K562 (cell line): ENCODE results near the gene ZSWIM3. TPM values are rescaled to one million over a fixed set of nuclear protein-coding genes. Genes with fewer than 3 reads are reported as not detected.

Experiments used
- ATAC-seq: fragments of 200-7000 bp; cut with Tn5 transposase; 3 replicates; pipeline ENCODE4 v1.9.1; 2020; ENCODE audit warnings: moderate library complexity
- BruUV-seq: library from RNA; stranded (reverse); fragments of 400-500 nt; replicated peaks from 2 replicates; lab custom pipeline; 2021; lab: Mats Ljungman, UMichigan
- CTCF ChIA-PET: fragments of 300-600 bp; formaldehyde crosslinking; extraction: SDS; loops from one replicate; lab custom pipeline; 2021; ENCODE audit warnings: low intra/inter-chr PET ratio; lab: Yijun Ruan, JAX
- POLR2A ChIA-PET: fragments of 300-600, 350-650 bp; sonication (Branson Sonifier 250); formaldehyde crosslinking; extraction: SDS; loops from one replicate; lab custom pipeline; 2021; ENCODE audit warnings: antibody characterized with exemption, inconsistent platforms; lab: Yijun Ruan, JAX
- DNase-seq, 4 experiments: peaks; one replicate each; pipeline versions ENCODE4 v3.0.0 to v3.0.0-alpha.2; 2011 to 2018; ENCODE audit warnings: low spot score in 3 of 4, mixed read lengths in 3 of 4; ENCODE audit errors: extremely low read depth in 1 of 4
- FAIRE-seq: peaks from 2 replicates; lab custom pipeline; 2011; peaks lifted over from hg19 to GRCh38; lab: Jason Lieb, UNC
- H2AFZ ChIP-seq: 2 replicates; pipeline ENCODE4 v1.6.0; 2011; ENCODE audit warnings: low read depth, low read length, control low read depth, inconsistent platforms
- H3K27ac ChIP-seq: fragments of 200-600 bp; 3 replicates; pipeline ENCODE4 v1.8.0; 2011; ENCODE audit warnings: low read depth, mild to moderate bottlenecking, control low read depth, inconsistent platforms, low read length, moderate library complexity, mixed read lengths; ENCODE audit errors: extremely low read depth
- H3K27me3 ChIP-seq, 2 experiments: fragments of 300-600 bp in 1 of 2; 2 replicates in 1 of 2; 3 replicates in 1 of 2; pipeline versions ENCODE4 v1.6.0 to v1.8.0; 2011; ENCODE audit warnings: inconsistent platforms in 2 of 2, low read length in 2 of 2, mild to moderate bottlenecking in 1 of 2, mixed read lengths in 1 of 2, moderate library complexity in 1 of 2; ENCODE audit not compliant: control insufficient read depth in 2 of 2, insufficient read depth in 2 of 2
- H3K36me3 ChIP-seq: fragments of 300-600 bp; 3 replicates; pipeline ENCODE4 v1.8.0; 2011; ENCODE audit warnings: mild to moderate bottlenecking, low read length, inconsistent platforms; ENCODE audit not compliant: control insufficient read depth, insufficient read depth
- H3K4me1 ChIP-seq, 2 experiments: fragments of 200-600 bp in 1 of 2; replicated peaks in 1 of 2; 2 replicates in 1 of 2; 3 replicates in 1 of 2; pipeline versions ENCODE4 v1.5.1 to v1.8.0; 2011; ENCODE audit warnings: inconsistent platforms in 2 of 2, low read length in 2 of 2, mild to moderate bottlenecking in 1 of 2, mixed read lengths in 1 of 2, moderate library complexity in 1 of 2; ENCODE audit not compliant: control insufficient read depth in 2 of 2, insufficient read depth in 2 of 2
- H3K4me2 ChIP-seq: 2 replicates; pipeline ENCODE4 v1.6.1; 2011; ENCODE audit warnings: low read length, control low read depth, inconsistent platforms, mixed read lengths; ENCODE audit not compliant: insufficient read depth
- H3K4me3 ChIP-seq: fragments of 200-600 bp; sonication (generic), shearing (Covaris generic); 2 replicates; pipeline ENCODE4 v1.5.1; 2016; ENCODE audit warnings: control low read depth, inconsistent platforms
- H3K79me2 ChIP-seq: fragments of 200-600 bp; 3 replicates; pipeline ENCODE4 v1.8.0; 2011; ENCODE audit warnings: low read length, inconsistent platforms; ENCODE audit not compliant: control insufficient read depth, insufficient read depth
- H3K9ac ChIP-seq, 2 experiments: 2 replicates each; pipeline versions ENCODE4 v1.6.0 to v1.6.1; 2011; ENCODE audit warnings: low read depth in 2 of 2, low read length in 2 of 2, control low read depth in 1 of 2, inconsistent platforms in 1 of 2, mild to moderate bottlenecking in 1 of 2, mixed read lengths in 1 of 2; ENCODE audit not compliant: insufficient read depth in 1 of 2
- H3K9me1 ChIP-seq: one replicate; pipeline ENCODE4 v1.6.0; 2011; ENCODE audit warnings: inconsistent platforms, mild to moderate bottlenecking, low read length, moderate library complexity; ENCODE audit not compliant: control insufficient read depth, insufficient read depth
- H3K9me3 ChIP-seq: replicated peaks from 2 replicates; pipeline ENCODE4 v1.5.1; 2011; ENCODE audit warnings: low read depth, low read length, inconsistent platforms; ENCODE audit not compliant: control insufficient read depth, insufficient read depth
- H4K20me1 ChIP-seq: replicated peaks from 2 replicates; pipeline ENCODE4 v1.6.1; 2011; ENCODE audit warnings: low read length, inconsistent platforms, mixed read lengths; ENCODE audit not compliant: control insufficient read depth, insufficient read depth
- AFF1 ChIP-seq, 2 experiments: fragments of 450-650 bp; IDR thresholded peaks; 2 replicates each; pipeline ENCODE4 v1.6.1; 2018; ENCODE audit warnings: mild to moderate bottlenecking in 2 of 2, low read depth in 1 of 2; ENCODE audit not compliant: partially characterized antibody in 2 of 2
- C11orf30 ChIP-seq: fragments of 450-650 bp; IDR thresholded peaks from 2 replicates; pipeline ENCODE4 v1.6.1; 2016; ENCODE audit warnings: low read depth, mild to moderate bottlenecking
- CAMTA2 ChIP-seq: fragments of 250-450 bp; sonication (Bioruptor Pico); conservative IDR thresholded peaks from 2 replicates; pipeline ENCODE4 v1.5.1; 2022
- KDM2B ChIP-seq: fragments of 250-450 bp; sonication (Bioruptor Pico); IDR thresholded peaks from 2 replicates; pipeline ENCODE4 v1.8.0; 2021; ENCODE audit warnings: mild to moderate bottlenecking, moderate library complexity
- NEUROD1 ChIP-seq: fragments of 150-350 bp; IDR thresholded peaks from 2 replicates; pipeline ENCODE4 v1.6.1; 2014; ENCODE audit warnings: borderline replicate concordance, low read length, low read depth; ENCODE audit not compliant: partially characterized antibody
- TAL1 ChIP-seq: fragments of 450-650 bp; IDR thresholded peaks from 2 replicates; pipeline ENCODE4 v1.6.1; 2016; ENCODE audit warnings: mild to moderate bottlenecking
- ZNF197 ChIP-seq: fragments of 200-800 bp; sonication (Bioruptor generic); IDR thresholded peaks from 2 replicates; pipeline ENCODE4 v1.6.1; 2016; ENCODE audit warnings: low read depth, missing genetic modification characterization, missing compliant biosample characterization
- ZNF217 ChIP-seq: sonication (generic); formaldehyde crosslinking; IDR thresholded peaks from 2 replicates; pipeline ENCODE4 v1.8.0; 2022; ENCODE audit warnings: mild to moderate bottlenecking, missing genetic modification reagents
- ZNF282 ChIP-seq: sonication (generic); formaldehyde crosslinking; IDR thresholded peaks from 2 replicates; pipeline ENCODE4 v1.8.1; 2023; ENCODE audit warnings: missing genetic modification reagents
- ZNF740 ChIP-seq, 3 experiments: fragments of 200-800 bp in 1 of 3; sonication (Bioruptor generic) in 1 of 3; sonication (generic) in 1 of 3; formaldehyde crosslinking in 1 of 3; IDR thresholded peaks; 2 replicates each; pipeline versions ENCODE4 v1.6.1 to v1.8.0; 2016 to 2022; ENCODE audit warnings: mild to moderate bottlenecking in 2 of 3, missing compliant biosample characterization in 2 of 3, missing genetic modification characterization in 2 of 3, missing genetic modification reagents in 1 of 3
- WGBS: fragments of 100-300 bp; shearing (Covaris generic); methylation state at CpG from one replicate; pipeline ENCODE4 v1.1.6; 2016; ENCODE audit warnings: low coverage, mixed read lengths; ENCODE audit not compliant: insufficient coverage; ENCODE audit errors: missing lambda C conversion rate; 5-methylcytosine and 5-hydroxymethylcytosine counted together
- in situ Hi-C: fragments of 300-500 bp; cut with MboI; formaldehyde crosslinking; loops from 4 replicates; pipeline ENCODE4 v1.15.0; 2018; ENCODE audit warnings: inconsistent platforms, mixed read lengths
- intact Hi-C: fragments of 100-400 bp; cut with micrococcal nuclease; formaldehyde crosslinking; loops from 2 replicates; pipeline ENCODE4 v1.14.2; 2022
- polyA plus RNA-seq, 8 experiments: library from polyadenylated mRNA; depleted of rRNA in 4 of 8; stranded (reverse) in 5 of 8; unstranded in 3 of 8; fragments of >200 nt; fragmentation: Nextera tagmentation in 2 of 8; fragmentation: Illumina TruSeq in 1 of 8; extraction: Ambion mirVana in 2 of 8; extraction: Trizol in 1 of 8; gene quantifications; 2 replicates each; pipeline versions ENCODE4 v1.2.1 to v1.2.3, GENCODE V29; 2011 to 2014; ENCODE audit warnings: inconsistent platforms in 1 of 8, missing spikeins in 1 of 8
- total RNA-seq, 7 experiments: library from RNA; depleted of rRNA in 6 of 7; stranded (reverse); fragments of >200 nt in 6 of 7; fragmentation: Illumina TruSeq in 2 of 7; extraction: Trizol in 2 of 7; gene quantifications; 2 replicates each; pipeline versions ENCODE4 v1.2.1 to v1.2.3, GENCODE V29; 2011 to 2021; ENCODE audit warnings: low replicate concordance in 1 of 7
- TF ChIP-seq, protein P1 (sequence below): fragments of 250-450 bp; sonication (Bioruptor Pico); IDR thresholded peaks from 2 replicates; pipeline ENCODE4 v1.8.0; 2021; ENCODE audit warnings: moderate library complexity, mild to moderate bottlenecking, inconsistent platforms
- TF ChIP-seq, protein P2 (sequence below): fragments of 250-450 bp; sonication (Bioruptor Pico); IDR thresholded peaks from 2 replicates; pipeline ENCODE4 v1.9.0; 2021; ENCODE audit warnings: mild to moderate bottlenecking, inconsistent platforms
- TF ChIP-seq, protein P3 (sequence below): sonication (generic); formaldehyde crosslinking; IDR thresholded peaks from 2 replicates; pipeline ENCODE4 v1.8.1; 2023; ENCODE audit warnings: mild to moderate bottlenecking, missing genetic modification reagents

ZSWIM3 gene
- total and polyA plus RNA-seq, 9 of the 15 experiments (the other 6 are each of a cell fraction or from before 2014, with no cell fraction given), result 1.7 to 4.3 (median 2.9) TPM

DNA sequence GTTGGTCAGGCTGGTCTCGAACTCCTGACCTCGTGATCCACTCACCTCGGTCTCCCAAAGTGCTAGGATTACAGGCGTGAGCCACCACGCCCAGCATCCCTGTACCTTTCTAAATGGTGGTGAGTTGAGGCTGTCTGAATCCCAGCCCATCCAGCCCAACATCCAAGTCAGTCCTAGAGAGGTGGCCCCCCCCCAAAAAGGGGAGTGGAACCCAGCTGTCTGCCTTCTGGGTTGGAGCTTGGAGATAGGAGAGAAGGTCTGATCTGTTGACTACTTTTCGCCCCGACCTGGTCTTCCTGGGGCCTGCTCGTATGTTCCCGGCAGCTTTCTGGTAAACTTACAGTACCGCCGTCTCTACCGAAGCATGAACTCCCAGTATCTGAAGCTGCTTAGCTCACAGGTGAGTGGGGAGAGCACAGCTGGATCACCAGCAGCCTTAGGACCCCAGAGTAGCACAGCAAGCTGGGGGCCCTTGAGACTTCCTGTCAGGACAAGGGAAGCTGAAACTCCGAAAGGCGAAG, 39.3 kb downstream of the ZSWIM3 start:
- ChIA-PET POLR2A (interaction anchor here (0.6 to 1.4 kb wide), 5 partner anchors 9 to 603 kb away, joined by 3 to 6 read pairs (median 4); partner anchors contain the start of gene PCIF1), CTCF (no interaction called here)
- no TSS peak for BruUV-seq
- 89% methylated on average over 14 of the region's 14 CpGs for WGBS
- no peaks in the 10 kb centered on the region for H4K20me1 ChIP-seq
- intact Hi-C loops (no loop called here), in situ Hi-C loops (no loop called here)
- H3K9ac ChIP-seq, result peak overlapping the region in 1 of 2 experiments; percentile 23; a peak in 1 of 4 replicates
- no peaks in the 10 kb centered on the region for H3K9me3 ChIP-seq
- H2AFZ ChIP-seq, result no peak overlapping the region
- ATAC-seq (no peak), DNase-seq (no peak), FAIRE-seq (no peak)
- no peaks in the 10 kb centered on the region for H3K9me1 ChIP-seq
- H3K79me2 ChIP-seq, result 0 out of 3 replicates have a peak, but pooled peaks cover 2% of the 10 kb centered on the region
- H3K4me2 ChIP-seq, result no peak overlapping the region
- H3K27me3 ChIP-seq, result no peaks in the 10 kb centered on the region
- H3K4me1 ChIP-seq, result peaks cover 7 to 14% of the 10 kb centered on the region in 2 experiments; a peak in 4 of 5 replicates
- no peak overlapping the region for H3K4me3 ChIP-seq
- peaks cover 61% of the 10 kb centered on the region; the same call in 2 of the 3 replicates for H3K36me3 ChIP-seq
- no peak overlapping the region for H3K27ac ChIP-seq
- TF ChIP-seq NEUROD1 (no peak), ZNF197 (no peak), KDM2B (CRISPR knock-in tag) (no peak), CAMTA2 (CRISPR knock-in tag) (no peak), C11orf30 (no peak), ZNF282 (CRISPR knock-in tag) (no peak), TAL1 (no peak), ZNF217 (CRISPR knock-in tag) (no peak), AFF1 (IDR thresholded peaks at IDR 0.05; ENCODE audit: low read depth in 1 of 2, partially characterized antibody in 2 of 2) (no peak), ZNF740 (CRISPR knock-in tag; IDR thresholded peaks at IDR 0.05) (0 out of 2 replicates have a peak, but pooled peaks have one; percentile 18), ZNF740 (tag; IDR thresholded peaks at IDR 0.05) (no peak)
- TF ChIP-seq, protein P1, sequence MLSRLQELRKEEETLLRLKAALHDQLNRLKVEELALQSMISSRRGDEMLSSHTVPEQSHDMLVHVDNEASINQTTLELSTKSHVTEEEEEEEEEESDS (CRISPR knock-in tag), result no peak
- TF ChIP-seq, protein P2, sequence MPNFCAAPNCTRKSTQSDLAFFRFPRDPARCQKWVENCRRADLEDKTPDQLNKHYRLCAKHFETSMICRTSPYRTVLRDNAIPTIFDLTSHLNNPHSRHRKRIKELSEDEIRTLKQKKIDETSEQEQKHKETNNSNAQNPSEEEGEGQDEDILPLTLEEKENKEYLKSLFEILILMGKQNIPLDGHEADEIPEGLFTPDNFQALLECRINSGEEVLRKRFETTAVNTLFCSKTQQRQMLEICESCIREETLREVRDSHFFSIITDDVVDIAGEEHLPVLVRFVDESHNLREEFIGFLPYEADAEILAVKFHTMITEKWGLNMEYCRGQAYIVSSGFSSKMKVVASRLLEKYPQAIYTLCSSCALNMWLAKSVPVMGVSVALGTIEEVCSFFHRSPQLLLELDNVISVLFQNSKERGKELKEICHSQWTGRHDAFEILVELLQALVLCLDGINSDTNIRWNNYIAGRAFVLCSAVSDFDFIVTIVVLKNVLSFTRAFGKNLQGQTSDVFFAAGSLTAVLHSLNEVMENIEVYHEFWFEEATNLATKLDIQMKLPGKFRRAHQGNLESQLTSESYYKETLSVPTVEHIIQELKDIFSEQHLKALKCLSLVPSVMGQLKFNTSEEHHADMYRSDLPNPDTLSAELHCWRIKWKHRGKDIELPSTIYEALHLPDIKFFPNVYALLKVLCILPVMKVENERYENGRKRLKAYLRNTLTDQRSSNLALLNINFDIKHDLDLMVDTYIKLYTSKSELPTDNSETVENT (CRISPR knock-in tag), result no peak
- TF ChIP-seq, protein P3, sequence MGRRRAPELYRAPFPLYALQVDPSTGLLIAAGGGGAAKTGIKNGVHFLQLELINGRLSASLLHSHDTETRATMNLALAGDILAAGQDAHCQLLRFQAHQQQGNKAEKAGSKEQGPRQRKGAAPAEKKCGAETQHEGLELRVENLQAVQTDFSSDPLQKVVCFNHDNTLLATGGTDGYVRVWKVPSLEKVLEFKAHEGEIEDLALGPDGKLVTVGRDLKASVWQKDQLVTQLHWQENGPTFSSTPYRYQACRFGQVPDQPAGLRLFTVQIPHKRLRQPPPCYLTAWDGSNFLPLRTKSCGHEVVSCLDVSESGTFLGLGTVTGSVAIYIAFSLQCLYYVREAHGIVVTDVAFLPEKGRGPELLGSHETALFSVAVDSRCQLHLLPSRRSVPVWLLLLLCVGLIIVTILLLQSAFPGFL (CRISPR knock-in tag), result no peak
